LHCN-M2 (cell line): ENCODE results near the gene ATXN2L. TPM values are rescaled to one million over a fixed set of nuclear protein-coding genes. Genes with fewer than 3 reads are reported as not detected.

Experiments used
- DNase-seq: peaks from one replicate; pipeline ENCODE4 v3.0.0-alpha.2; 2012; ENCODE audit warnings: low read depth
- total RNA-seq: library from RNA; depleted of rRNA; stranded (reverse); fragments of >200 nt; gene quantifications from 2 replicates; pipeline ENCODE4 v1.2.3, GENCODE V29; 2014

ATXN2L gene
- total RNA-seq, 1 experiment from 2014 or later: 54.5 TPM

- DNase-seq: no peak
Measured at GRCh38 chr16:28835864-28836760, 13.3 kb downstream of the ATXN2L start.

- no peak for DNase-seq
Measured at GRCh38 chr16:28836761-28837064, 13.9 kb downstream of the ATXN2L start.

GRCh38 chr16:28837672-28838557, 15.1 kb downstream of the ATXN2L start:
- DNase-seq: no peak

- DNase-seq: no peak
Measured at GRCh38 chr16:28838558-28838918, 15.7 kb downstream of the ATXN2L start.

GRCh38 chr16:28839004-28839639, 16.3 kb downstream of the ATXN2L start:
- no peak for DNase-seq

GRCh38 chr16:28839899-28840298, 17.1 kb downstream of the ATXN2L start:
- DNase-seq: no peak

GRCh38 chr16:28842696-28843095, 19.9 kb downstream of the ATXN2L start:
- no peak for DNase-seq

- DNase-seq: no peak
Measured at GRCh38 chr16:28843766-28844165, 21.0 kb downstream of the ATXN2L start.

GRCh38 chr16:28844226-28844885, 21.6 kb downstream of the ATXN2L start:
- no peak for DNase-seq

GRCh38 chr16:28845293-28845692, 22.5 kb downstream of the ATXN2L start:
- peak; percentile 32 for DNase-seq

- DNase-seq: no peak
Measured at GRCh38 chr16:28845761-28846079, 22.9 kb downstream of the ATXN2L start.

GRCh38 chr16:28846080-28846932, 23.5 kb downstream of the ATXN2L start, which contains the start of gene TUFM:
Gene TUFM, minus strand, starts transcription at chr16:28846348. Its CDS starts 79 bp downstream, at chr16:28846269.
- peak; percentile 98 for DNase-seq

GRCh38 chr16:28846933-28847273, 24.1 kb downstream of the ATXN2L start:
- no peak for DNase-seq

GRCh38 chr16:28858421-28858820, 35.6 kb downstream of the ATXN2L start:
- DNase-seq: no peak

- DNase-seq: no peak
Measured at GRCh38 chr16:28859326-28859725, 36.5 kb downstream of the ATXN2L start.

GRCh38 chr16:28863929-28864793, 41.4 kb downstream of the ATXN2L start:
- DNase-seq: no peak

GRCh38 chr16:28865001-28865688, 42.3 kb downstream of the ATXN2L start:
- no peak for DNase-seq

GRCh38 chr16:28865722-28866453, 43.1 kb downstream of the ATXN2L start:
- DNase-seq: no peak

GRCh38 chr16:28866454-28866804, 43.6 kb downstream of the ATXN2L start:
- DNase-seq: no peak
